HS-27A (cell line): ENCODE results near the gene RBP4.

ENCODE experiments used
- DNase-seq: peaks from one replicate; pipeline ENCODE4 v3.0.0-alpha.2; 2012; ENCODE audit warnings: low read depth, missing footprints

Gene RBP4

DNA sequence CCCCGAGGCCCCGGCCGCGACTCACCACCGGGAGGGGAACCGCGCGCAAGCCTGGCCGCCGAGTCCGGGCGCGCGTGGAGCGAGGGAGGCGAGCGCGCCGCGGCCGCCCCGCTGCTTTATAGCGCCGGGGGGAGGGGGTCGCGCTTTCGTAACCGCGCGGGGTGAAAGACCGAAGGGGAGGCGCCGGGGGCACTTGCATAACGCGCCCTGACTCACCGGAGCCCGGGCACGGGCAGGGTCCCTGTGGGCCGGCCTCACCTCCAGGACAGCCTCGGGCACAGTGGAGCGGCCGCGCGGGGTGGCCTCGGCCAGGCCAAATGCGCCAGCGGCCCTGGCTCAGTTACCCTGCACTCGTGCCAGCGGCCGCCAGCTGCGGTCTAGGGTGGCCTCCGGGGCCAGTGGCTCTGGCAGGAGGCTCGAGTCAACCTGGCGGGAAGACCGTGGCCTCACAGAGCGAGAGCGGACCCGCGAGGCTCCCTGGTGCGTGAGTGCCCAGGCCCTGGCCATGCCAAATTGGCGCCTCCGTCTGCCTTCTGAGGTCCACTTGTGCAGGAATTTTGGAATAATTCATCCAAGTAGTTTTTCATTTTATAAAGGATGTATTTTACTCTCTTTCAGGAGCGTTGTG lies at the start of gene RBP4:
TSS of gene RBP4 (minus strand) at position 90 of the 628 bp plus-strand sequence. CDS start 207 bp downstream, outside the sequence.
- DNase-seq = no peak

GRCh38 chr10:93639791-93640190 lies 38.8 kb upstream of the RBP4 start:
- DNase-seq = no peak

DNA sequence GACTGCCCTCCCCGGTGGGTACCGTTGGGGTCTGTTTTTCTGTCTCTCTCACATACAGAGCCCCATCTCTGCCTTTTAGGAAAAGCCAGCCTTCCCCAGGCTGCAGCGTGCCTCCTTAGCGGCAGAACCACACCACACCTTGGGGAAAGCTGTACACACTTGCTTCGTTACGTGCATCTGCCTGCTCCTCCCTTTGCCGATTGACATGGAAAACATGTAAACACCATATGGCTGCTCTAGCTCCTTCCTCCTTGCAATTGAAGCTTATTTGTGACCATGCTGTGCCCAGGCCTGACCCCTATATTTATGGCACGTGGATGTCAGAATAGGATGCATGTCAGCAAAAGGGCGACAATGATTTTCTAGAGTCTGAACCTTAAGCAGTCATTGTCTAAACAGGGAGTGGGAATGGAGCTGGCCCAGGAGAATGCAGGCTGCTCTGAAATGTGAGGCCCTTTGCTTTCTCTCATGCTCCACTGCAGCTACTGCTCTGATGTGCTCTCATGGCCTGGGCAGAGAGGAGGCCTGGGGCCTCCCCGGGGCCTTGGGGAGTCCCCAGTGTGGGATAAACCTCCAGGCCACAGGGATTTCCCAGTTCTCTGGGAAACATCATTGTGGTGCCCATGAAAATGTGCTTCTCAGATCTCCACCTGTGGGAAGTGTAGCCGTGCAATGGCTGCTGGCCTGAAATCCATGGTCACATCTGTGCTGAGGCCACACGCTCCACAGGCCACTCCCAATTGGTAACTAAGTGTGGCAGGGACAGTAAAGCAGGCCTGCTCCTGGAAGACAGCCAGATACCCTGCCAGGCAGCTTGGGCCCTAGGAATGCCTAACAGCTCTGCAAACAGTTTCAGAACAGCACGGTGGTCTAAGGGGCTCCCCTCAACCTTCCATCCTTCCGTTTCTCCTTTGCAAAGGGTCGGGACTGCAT lies 29.9 kb upstream of the RBP4 start:
- DNase-seq = no peak

GRCh38 chr10:93629647-93630305 lies 28.7 kb upstream of the RBP4 start:
- DNase-seq = no peak

DNA sequence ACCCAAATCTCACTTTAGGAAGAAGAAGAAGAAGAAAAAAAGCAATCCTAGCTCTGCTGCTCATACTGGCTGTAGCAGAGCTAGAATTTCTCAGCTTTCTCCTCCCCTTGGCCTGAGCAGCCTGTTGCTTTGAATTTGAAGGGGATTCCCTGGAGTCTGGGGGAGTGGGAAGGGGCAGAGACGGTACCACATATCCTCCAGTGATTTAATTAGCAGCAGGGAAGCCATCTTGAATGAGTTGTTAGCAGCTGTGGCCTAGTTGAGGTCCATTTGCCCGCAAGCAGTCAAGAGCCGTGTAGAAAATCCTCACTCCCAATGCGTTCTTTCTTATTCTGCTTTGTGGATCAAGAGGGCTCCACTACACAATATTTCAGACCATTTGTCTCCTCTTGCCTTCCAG lies 27.8 kb upstream of the RBP4 start:
- DNase-seq = no peak

DNA sequence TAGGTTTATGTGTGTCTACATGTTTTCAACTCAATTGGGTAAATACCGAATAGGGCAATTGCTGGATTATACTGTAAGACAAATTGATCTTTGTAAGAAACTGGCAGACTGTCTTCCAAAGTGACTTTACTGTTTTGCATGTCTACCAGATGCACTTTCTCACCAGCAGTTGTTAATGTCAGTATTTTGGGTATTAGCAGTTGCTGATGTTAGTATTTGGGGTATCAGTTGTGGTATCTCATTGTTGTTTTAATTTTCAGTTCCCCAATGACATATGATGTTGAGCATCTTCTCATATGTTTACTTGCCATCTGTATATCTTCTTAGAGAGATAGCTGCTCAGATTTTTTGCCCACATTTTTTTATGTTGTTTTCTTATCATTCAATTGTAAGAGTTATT lies 21.9 kb upstream of the RBP4 start:
- no peak for DNase-seq

DNA sequence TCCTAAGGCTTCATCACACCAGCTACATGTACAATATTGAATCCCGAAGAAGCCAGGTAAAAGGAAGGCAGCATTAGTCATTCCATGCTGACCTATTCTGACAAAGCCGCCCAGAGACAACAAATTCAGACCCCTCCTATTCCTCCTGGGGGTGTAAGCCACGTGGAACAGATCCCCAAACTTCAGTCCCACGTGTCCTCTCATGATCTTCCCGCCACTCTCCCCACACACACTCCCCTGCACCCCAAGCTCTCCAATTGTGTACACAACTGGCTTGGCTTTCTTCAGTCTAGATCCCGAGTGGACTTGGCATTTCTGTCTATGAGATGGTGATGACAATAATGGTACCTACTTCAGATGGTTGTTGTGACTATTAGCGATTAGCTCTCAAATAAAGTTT lies 19.9 kb upstream of the RBP4 start:
- no peak for DNase-seq

GRCh38 chr10:93615576-93616235 lies 14.7 kb upstream of the RBP4 start:
- DNase-seq = no peak

GRCh38 chr10:93614101-93614825 lies 13.2 kb upstream of the RBP4 start:
- no peak for DNase-seq

DNA sequence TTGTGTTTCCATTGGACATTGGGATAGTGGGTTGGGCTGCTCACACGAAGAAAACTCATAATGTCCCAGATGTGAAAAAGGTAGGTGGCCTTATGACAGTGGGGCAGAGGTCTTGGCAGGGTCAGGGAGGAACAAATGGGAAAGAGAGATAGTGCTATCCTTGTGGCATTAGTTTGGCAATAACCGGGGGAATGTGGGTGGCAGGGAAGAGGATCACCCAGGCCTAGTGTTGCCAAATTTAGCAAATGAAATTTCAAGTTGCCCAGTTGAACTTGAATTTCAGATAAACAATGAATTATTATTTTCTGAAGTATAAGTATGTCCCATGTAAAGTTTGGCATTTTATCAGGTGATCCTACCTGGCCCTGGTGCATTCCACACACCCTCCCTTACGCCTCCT lies 12.1 kb upstream of the RBP4 start:
- no peak for DNase-seq

- no peak for DNase-seq
Measured at GRCh38 chr10:93612311-93612710, 11.3 kb upstream of the RBP4 start, which contains the start of gene PDE6C. TSS of gene PDE6C (plus strand) at chr10:93612537. CDS start at chr10:93612726, 189 bp downstream.

DNA sequence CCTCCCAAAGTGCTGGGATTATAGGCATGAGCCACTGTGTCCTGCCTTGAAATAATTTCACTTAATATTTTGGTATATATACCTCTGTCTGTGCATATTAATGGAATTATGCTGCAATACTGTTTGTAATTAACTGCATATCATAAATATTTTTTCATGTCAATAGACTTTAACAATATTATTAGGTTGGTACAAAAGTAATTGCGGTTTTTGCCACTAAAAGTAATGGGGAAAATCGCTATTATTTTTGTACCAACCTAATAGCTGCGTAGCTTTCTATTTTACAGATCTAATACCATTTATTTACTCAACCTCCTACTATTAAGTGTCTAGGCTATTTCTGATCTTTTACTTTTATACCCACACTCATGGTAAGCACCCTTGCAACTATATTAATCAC lies 7.4 kb upstream of the RBP4 start:
- DNase-seq = no peak

GRCh38 chr10:93604146-93604545 lies 3.1 kb upstream of the RBP4 start:
- no peak for DNase-seq

DNA sequence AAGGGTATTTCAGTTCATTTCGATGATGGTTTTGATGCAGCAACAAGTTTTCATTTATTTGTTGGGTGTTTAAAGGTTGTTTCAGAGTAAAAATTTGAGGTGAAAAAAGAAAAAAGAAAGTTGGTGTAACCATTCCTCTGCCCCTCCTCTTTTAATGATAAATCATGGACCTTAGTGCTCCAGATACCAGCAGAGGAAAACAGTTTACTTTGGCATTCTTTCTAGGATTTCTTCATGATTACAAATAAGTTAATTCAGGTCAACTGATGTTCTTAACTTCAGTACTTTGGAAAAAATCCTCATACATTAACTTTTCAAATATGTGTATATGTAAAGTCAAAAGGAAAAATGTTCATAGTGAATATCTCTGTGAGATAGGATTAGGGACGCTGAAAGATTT lies 2.0 kb upstream of the RBP4 start:
- DNase-seq = no peak

DNA sequence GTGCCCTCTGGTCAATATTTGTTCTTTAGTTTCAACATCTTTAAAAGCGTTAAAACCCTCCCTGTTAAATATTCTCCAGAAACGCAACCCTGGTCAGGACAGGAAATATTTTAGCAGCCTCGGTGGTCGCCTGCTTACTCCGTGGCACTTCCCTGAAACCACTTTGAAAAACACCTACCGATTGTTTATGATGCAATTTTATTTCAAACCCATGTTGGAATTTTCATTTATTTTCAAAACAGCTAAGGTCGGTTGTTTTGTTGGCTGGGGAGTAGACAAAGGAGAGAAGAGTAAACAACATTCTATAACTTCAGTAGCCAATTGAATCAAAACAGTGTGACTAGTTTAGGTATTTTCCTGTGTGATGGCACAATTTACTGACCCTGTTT lies 733 bp upstream of the RBP4 start:
- DNase-seq = no peak

DNA sequence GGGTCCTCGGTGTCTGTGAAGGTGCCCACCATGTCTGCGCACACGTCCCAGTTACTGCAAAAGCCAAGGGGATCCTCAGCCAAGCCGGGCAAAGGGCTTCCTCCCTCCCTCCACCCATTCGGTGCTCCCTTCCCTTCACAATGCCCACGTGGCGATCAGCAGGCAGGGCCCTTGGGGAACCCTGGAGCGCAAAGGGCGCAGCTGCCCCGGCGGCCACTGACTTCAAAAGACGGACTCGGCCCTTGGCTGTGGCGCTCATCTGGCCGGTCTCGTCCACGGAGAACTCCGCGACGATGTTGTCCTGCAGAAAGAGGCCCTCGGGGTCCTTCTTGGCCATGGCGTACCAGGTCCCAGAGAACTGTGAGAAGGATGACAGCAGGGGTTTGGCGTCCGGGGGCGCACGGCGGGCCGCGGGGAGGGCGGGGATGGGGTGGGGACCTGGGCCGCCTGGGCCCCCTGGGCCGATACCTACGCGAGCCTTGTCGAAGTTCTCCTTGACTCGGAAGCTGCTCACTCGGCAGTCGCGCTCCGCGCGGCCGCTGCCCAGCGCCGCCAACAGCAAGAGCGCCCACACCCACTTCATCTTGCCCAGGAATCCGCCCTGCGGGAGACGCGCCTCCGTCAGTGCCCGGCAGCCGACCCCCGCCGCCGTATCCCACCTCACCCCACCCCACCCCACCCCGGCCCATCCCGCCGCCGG lies 439 bp downstream of the RBP4 start:
- DNase-seq = no peak

- no peak for DNase-seq
Measured at GRCh38 chr10:93599778-93600177, 1.3 kb downstream of the RBP4 start.

GRCh38 chr10:93599335-93599734 lies 1.7 kb downstream of the RBP4 start:
- DNase-seq = no peak

DNA sequence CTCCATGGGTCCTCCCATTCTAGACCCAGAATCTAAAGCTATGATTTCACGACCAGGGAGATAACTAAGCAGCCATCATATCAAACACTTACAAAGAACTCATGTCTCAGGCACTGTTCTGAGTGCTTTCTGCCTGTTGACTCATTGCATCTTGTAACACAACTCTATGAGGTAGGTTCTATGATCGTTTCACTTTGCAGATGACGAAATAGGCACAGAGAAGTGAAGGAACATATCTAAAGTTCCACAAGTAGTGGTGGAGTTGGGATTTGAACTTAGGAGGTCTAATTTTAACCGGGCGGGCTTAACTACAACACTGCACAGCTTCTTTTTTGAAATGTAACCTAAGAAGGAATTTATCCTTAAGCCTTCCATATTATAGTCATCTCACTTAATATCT lies 2.9 kb downstream of the RBP4 start:
- DNase-seq = no peak

GRCh38 chr10:93597075-93597599 lies 3.9 kb downstream of the RBP4 start:
- no peak for DNase-seq

GRCh38 chr10:93596539-93596938 lies 4.5 kb downstream of the RBP4 start:
- no peak for DNase-seq
